NCI-H748 (cell line): ENCODE data around the gene HSBP1L1.
A peak's percentile ranks its signal among the peaks of the same experiment; 100 is the strongest.

Experiments used
- DNase-seq: peaks from one replicate; lab custom pipeline; 2025; ENCODE audit not compliant: unreplicated experiment; lab: John Stamatoyannopoulos, UW

The HSBP1L1 gene

GRCh38 chr18:79944126-79944731 lies 20.2 kb upstream of the HSBP1L1 start:
- DNase-seq = no peak

DNA sequence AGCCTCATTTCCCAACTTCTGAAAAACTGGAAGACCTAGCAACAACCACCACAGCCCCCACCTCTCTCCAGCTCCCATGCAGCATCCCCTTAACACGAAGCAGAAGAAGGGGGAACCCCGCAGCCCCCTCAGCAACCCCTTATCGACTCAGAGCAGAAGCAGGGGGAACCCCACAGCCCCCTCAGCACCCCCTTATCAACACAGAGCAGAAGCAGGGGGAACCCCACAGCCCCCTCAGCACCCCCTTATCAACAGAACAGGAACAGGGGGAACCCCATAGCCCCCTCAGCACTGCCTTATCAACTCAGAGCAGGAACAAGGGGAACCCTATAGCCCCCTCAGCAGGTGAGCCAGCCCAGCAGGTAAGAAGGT lies 19.7 kb upstream of the HSBP1L1 start:
- no peak for DNase-seq

GRCh38 chr18:79945118-79946042 lies 19.1 kb upstream of the HSBP1L1 start:
- DNase-seq = no peak

DNA sequence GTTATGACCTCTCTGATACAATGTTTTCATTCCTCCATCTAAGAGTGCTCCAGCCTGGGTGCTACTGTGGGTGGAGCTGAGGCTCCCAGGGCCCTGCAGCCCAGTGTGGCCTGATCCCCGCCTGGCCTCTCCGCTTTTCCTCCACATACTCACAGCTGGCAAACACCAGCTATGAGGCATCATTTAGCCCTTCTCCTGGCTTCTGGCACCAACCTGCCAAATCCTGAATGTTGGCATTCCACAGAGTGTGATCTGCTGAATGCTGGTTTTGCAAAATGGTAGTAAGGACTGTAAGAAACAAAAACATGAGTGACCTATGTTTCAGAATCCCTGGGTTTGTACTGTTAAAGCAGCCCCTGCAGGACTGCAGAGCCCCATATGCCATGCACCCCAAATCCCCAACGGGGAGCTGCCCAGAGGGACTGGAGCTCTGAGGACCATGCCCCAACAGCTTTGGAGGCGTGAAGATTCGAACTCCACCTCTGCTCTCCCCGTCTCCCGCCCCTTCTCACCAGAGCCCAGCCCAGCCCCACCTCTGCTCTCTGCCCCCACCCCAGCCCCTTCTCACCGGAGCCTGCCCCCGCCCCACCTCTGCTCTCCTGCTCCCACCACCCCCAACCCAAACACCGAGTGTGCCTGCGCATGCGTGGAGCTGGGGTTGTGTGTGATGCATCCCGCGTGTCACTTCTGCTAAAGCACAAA lies 17.2 kb upstream of the HSBP1L1 start:
- DNase-seq = no peak

GRCh38 chr18:79947881-79948610 lies 16.4 kb upstream of the HSBP1L1 start:
- DNase-seq = no peak

- DNase-seq = no peak
Observed at GRCh38 chr18:79948719-79949411, 15.6 kb upstream of the HSBP1L1 start.

GRCh38 chr18:79949697-79950487 lies 14.6 kb upstream of the HSBP1L1 start:
- DNase-seq = no peak

- peak; percentile 63 for DNase-seq
Observed at GRCh38 chr18:79950515-79951341, 13.7 kb upstream of the HSBP1L1 start.

DNA sequence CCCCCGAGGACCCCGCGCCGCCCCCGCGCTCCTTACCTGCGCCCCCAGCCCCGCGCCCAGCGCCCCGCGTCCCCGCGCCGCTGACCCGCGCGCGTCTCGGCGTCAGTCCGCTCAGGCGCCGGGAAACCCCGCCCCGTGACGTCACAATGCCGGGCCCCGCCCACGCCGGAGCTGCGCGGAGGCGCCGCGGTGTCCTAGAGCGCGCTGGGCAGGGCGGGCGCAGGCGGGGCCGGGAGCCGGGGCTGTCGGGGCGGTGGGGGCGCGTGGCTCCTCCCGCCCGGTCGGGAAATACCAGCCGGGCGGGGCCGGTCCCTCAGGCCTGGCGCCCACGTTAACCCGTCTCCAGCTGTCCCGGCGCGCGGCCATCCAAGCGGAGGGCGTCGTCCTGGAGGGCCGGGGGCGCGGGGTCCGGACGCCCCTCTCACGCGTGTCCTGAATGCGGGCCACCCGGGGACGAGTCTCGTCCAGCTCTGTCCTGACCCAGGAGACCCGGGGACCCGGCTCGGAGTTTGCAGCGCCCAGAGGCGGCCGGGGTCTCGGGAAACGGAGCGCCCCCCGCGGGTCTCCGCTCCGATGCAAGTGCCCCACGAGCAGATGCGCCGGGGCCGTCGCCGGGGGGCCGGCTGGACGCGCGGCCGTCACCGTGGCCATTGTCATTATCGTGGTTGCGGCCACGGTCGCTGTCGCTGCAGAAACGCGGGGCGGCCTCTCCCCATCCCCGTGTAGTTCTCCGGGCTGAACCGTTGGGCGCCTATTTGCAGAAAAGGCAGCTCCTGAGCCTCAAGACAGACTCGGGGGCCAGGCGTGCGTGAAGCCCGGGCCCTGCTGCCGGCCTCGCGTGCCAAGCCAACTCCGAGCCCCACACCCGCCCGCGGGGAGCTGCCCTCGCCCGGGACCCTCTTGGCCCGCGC lies 12.6 kb upstream of the HSBP1L1 start, which contains the start of gene SLC66A2:
Gene SLC66A2 (minus strand): TSS at position 109 of the 911 bp plus-strand sequence. CDS start 727 bp downstream, outside the sequence.
- DNase-seq = peak; percentile 87

DNA sequence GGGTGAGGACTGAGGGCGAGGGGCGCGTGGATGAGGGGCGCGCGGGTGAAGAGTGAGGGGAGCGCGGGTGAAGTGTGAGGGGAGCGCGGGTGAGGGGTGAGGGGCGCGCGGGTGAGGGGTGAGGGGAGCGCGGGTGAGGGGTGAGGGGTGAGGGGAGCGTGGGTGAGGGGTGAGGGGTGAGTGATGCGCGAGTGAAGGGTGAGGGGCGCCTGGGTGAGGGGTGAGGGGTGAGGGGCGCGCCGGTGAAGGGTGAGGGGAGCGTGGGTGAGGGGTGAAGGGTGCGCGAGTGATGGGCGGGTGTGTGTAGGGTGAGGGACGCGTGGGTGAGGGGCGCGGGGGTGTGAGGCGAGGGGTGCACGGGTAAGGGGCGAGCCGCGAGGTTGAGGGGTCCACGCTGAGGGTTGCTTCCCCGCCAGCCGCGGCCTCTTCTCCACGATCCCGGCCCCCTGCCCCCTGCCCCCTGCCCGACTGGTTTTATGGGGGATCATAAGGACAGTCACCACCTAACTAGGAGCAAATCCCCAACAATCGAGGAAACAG lies 11.9 kb upstream of the HSBP1L1 start:
- DNase-seq = no peak

- DNase-seq = peak; percentile 43
Observed at GRCh38 chr18:79952996-79953559, 11.4 kb upstream of the HSBP1L1 start.

DNA sequence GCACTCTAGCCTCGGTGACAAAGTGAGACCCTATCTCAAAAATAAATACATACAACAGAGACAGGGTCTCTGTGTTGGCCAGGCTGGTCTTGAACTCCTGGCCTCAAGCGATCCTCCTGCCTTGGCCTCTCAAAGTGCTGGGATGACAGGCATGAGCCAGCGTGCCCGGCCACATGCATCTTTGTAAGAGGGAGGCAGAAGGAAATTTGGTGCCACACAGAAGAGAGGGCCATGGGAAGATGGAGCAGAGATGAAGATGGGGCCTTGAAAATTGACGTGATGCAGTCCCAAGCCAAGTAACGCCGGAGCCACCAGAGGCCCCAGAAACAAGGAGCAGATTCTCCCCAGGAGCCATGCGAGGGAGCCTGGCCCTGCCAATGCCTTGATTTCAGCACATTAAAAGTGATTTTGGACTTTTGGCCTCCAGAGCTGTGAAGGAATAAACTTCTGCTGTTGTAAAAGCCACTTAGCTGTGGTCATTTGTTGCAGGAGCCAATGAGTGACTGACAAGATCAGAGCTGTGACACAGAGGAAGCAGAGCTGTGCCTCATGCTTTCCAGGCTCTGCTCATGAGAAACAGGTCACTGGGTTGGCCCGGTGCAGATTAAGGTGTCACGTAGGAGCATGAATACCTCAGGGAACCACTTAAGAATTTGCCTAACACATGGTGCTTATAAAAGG lies 10.3 kb upstream of the HSBP1L1 start:
- no peak for DNase-seq

DNA sequence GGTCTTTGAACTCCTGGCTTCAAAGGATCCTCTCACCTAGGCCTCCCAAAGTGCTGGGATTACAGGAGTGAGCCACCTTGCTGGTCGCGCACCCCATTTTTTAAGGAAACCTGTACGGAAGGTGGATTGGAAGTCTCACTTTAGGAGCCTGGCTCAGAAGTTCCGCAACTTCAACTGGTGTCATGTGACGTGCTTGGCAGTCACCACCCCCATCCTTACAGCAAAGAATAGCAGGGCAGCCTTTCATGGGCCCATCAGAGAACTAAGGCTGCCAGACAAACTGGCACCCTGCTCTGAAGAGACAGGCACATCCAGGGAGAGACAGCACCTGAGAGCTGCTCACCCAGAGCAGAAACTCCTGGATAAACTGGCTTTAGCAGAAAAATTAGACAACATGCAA lies 9.7 kb upstream of the HSBP1L1 start:
- DNase-seq = no peak

GRCh38 chr18:79955302-79956075 lies 9.0 kb upstream of the HSBP1L1 start:
- DNase-seq = no peak

GRCh38 chr18:79956276-79956675 lies 8.2 kb upstream of the HSBP1L1 start:
- no peak for DNase-seq

GRCh38 chr18:79958981-79959380 lies 5.5 kb upstream of the HSBP1L1 start:
- no peak for DNase-seq
